KOPT-K1 (cell line): ENCODE data around the gene WDR4.
"Not testable (repeated sequence)": the region's sequence is repeated elsewhere in the genome, so short reads cannot be mapped to it uniquely, and the experiment has no call there.

Source experiments
- H3K27ac ChIP-seq: fragments of 200-600 bp; sonication (generic); 2 replicates; pipeline ENCODE4 v1.5.1; 2016; ENCODE audit warnings: antibody characterized with exemption, mild to moderate bottlenecking, low read depth, low read length; ENCODE audit not compliant: poor library complexity, severe bottlenecking
- H3K36me3 ChIP-seq: fragments of 200-600 bp; sonication (generic); 2 replicates; pipeline ENCODE4 v1.5.1; 2017; ENCODE audit warnings: antibody characterized with exemption, mild to moderate bottlenecking, low read length, moderate library complexity; ENCODE audit not compliant: insufficient read depth
- H3K9me3 ChIP-seq: fragments of 200-600 bp; sonication (generic); 2 replicates; pipeline ENCODE4 v1.5.1; 2017; ENCODE audit warnings: antibody characterized with exemption, low read length, mild to moderate bottlenecking; ENCODE audit not compliant: insufficient read depth, poor library complexity, severe bottlenecking

Gene WDR4, protein sequence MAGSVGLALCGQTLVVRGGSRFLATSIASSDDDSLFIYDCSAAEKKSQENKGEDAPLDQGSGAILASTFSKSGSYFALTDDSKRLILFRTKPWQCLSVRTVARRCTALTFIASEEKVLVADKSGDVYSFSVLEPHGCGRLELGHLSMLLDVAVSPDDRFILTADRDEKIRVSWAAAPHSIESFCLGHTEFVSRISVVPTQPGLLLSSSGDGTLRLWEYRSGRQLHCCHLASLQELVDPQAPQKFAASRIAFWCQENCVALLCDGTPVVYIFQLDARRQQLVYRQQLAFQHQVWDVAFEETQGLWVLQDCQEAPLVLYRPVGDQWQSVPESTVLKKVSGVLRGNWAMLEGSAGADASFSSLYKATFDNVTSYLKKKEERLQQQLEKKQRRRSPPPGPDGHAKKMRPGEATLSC

DNA sequence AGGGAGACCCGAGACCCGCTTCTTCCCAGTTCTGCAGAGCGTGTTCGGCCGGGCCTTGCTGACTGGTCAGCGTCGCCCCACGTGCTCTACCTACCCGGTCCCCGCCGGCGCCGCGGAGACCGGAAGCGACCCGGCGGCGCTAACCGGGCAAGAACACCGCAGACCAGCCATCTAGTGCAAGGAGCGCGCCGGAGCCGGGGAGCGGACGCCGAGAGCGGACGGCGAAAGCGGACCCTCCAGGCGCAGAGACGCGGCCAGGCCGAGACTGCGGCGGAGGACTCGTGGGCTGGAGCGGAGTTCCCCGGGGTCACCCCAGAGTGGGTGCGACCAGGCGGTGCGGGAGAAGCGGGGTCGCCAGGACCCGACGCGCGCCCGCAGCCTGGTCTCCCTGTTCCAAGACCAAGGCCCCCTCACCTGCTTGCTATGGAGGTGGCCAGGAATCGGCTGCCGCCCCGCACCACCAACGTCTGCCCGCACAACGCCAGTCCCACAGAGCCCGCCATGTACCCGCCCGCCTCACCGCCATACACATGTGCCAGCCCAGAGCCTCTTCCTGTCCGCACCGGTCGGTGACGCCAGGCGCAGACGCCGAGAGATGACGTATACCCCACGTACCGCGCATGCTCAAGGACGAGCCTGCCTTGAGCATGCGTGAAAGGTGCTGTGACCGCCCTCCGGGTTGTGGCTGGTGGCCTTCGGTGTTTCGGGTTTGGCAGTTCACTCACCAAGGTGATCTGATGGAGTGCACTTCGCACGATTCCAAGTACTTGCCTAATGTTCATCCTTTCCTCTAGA, at the start of gene WDR4:
WDR4 (minus strand) TSS at position 547 of the 795 bp plus-strand sequence; CDS start at position 503, 44 bp downstream.
- Histone ChIP-seq H3K9me3 (no peaks in the 10 kb centered on the region), H3K27ac (peak within 1 kb of the TSS; percentile 86), H3K36me3 (peaks cover 32% of the 10 kb centered on the region)

DNA sequence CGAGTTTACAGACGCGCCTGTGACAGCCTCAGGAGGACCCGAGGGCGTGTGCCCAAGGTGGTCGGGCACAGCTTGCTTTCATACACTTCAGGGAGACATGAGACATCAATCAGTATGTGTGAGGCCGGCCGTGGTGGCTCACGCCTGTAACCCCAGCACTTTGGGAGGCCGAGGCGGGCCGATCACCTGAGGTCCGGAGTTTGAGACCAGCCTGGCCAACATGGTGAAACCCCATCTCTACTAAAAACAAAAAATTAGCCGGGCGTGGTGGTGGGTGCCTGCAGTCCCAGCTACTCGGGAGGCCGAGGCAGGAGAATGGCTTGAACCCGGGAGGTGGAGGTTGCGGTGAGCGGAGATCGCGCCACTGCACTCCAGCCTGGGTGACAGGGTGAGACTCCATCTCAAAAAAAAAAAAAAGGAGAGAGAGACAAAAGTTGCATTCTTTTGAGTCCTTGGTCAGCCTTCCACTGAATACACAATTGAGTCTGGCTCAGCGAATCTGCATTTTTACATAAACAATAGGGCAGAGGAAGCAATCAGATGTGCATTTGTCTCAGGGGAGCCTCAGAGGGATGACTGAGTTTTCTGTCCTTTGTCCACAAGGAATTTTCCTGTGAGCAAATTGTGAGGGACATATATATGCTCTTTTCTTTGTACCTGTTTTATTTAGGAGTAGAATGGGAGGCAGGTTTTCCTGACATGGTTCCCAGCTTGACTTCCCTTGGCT, 48.3 kb upstream of the WDR4 start:
- H3K27ac ChIP-seq, H3K36me3 ChIP-seq, H3K9me3 ChIP-seq: not testable (repeated sequence)

DNA sequence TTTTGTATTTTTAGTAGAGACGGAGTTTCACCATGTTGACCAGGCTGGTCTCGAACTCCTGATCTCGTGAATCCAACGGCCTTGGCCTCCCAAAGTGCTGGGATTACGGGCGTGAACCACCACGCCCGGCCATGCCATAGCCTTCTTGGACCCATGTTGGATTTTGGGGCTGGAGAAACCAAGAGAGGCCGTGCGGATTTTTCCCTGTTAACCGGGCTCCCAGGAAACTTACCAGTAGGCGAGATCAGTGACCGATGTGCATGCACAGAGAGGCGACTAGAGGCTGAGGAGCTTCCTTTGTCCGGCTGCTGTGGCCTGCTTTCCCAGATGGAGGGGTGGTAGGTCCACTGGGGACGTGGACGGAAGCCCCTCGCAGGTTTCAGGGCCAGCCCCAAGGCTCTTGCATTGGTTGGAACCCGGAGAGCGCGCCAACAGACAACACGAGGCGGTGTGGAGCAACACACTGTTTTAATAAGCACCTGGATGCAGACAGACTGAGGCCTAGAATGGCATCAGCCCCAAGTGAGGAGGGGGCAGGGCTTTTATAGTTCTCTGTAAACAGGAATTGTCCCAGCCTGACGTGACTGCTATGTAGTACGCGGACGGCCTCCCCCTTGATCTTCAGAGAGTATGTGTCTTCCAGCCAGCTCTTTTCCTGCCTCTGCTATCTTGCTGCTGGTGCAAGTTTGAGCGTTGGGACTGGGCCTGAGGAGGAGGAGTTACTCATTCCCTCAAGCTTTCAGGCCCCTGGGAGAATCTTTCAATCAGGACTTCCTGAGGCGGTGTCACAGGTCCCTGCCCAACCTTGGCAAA, 46.0 kb upstream of the WDR4 start, which contains the start of gene ERVH48-1:
ERVH48-1 (minus strand) TSS at position 517 of the 813 bp plus-strand sequence. CDS start 6,624 bp downstream, outside the sequence.
- Histone ChIP-seq H3K9me3 (no peaks in the 10 kb centered on the region), H3K27ac (peak within 1 kb of the TSS; percentile 87), H3K36me3 (peaks cover 2% of the 10 kb centered on the region; the same call in 1 of the 2 replicates)

DNA sequence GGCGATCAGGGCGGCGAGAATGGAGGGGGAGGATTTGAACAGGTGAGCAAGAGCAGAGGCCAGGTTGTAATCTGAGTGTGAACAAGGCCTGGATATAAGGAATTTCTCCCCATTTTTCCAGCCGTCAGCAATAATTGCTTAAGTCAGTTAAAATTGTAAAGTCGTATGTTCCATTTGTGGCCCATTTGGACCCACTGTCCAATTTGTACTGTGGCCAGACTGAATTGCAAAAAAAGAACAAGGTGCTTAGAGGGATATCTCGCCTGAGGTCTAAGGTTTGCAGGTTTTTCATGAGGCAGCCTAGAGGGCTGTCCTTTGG, 45.1 kb upstream of the WDR4 start:
- Histone ChIP-seq H3K9me3 (no peaks in the 10 kb centered on the region), H3K27ac (peak overlapping the region; percentile 87), H3K36me3 (peaks cover 5% of the 10 kb centered on the region; the same call in 1 of the 2 replicates)

DNA sequence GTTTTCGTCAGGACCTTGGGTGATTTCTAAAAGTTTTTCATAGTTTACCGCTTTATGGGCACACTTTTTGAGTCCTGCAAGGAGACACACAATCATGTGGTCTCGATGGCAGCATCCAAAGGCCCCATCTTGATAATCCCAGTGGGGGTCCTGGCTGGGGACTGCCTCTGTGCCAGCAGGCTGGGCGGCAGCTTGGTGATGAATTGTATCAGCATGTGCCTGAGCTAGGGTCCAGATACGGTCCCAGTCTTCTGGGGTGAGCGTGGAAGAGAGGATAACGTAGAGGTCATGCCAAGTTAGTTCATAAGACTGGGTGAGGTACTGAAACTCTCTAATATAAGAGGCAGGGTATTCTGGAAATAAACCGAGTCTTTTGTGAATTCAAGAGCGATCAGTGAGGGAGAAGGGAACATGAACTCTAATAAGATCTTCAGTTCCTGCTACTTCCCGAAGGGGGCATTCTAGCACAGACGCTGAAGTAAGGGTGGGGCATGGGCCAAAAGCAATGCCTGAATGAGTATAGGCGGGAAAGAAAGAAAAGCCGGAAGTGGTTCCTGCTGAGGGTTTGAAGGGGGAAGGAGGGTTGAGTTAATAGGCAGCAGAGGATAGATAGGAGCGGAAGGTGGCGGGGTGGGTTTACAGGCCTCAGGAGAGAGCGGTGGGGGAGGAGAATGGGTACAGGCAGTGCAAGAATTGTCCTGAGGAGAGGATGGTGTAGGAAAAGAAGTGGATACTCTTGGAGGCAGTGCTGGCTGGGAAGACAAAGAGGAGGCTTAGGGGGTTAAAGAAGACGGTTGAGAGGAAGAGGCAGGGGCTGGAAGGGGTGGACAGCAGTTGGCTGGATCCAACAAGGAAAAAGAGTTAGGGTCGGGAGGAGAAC, 44.5 kb upstream of the WDR4 start:
- Histone ChIP-seq H3K27ac (peak overlapping the region; percentile 87), H3K36me3 (peaks cover 5% of the 10 kb centered on the region; the same call in 1 of the 2 replicates), H3K9me3 (no peaks in the 10 kb centered on the region)

DNA sequence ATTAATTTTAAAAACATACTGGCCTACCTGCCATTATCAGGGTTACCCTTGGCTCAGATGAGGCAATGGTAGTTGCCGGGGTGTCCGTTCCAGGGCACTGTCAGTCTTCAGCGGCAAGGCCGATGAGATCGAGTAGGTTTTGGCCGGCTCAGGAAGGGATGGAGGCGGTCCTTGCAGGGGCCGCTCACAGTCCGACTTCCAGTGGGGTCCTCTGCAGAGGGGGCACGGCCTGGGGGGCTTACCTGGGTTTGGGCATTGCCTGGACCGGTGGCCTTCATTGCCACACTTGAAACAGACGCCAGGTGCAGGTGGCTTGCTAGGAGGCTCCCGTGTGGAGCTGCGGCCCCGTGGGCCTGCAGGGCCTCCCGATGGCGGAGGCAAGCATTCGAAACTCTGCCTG, 43.6 kb upstream of the WDR4 start:
- no peaks in the 10 kb centered on the region for H3K9me3 ChIP-seq
- peaks cover 9% of the 10 kb centered on the region; the same call in 1 of the 2 replicates for H3K36me3 ChIP-seq
- peak overlapping the region; percentile 87 for H3K27ac ChIP-seq

DNA sequence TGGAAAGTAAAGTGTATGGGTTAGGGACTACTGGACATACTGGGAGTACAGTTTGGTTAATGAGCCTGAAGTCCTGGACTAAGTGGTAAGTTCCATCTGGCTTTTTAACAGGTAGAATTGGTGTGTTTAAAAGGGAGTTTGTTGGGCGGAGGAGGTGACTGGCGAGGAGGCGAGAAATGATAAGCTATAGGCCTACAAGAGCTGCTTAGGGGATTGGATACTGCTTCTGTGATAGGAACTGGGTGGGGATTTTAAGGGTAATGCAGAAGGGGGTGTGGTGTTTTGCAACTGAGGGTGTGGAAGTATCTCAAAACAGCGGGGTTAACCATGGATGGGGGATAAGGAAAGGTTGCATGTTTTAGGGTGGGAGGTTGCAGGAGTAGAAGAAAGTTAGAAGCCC, 42.6 kb upstream of the WDR4 start:
- H3K27ac ChIP-seq: no peak overlapping the region
- H3K36me3 ChIP-seq: peaks cover 13% of the 10 kb centered on the region; the same call in 1 of the 2 replicates
- no peaks in the 10 kb centered on the region for H3K9me3 ChIP-seq

DNA sequence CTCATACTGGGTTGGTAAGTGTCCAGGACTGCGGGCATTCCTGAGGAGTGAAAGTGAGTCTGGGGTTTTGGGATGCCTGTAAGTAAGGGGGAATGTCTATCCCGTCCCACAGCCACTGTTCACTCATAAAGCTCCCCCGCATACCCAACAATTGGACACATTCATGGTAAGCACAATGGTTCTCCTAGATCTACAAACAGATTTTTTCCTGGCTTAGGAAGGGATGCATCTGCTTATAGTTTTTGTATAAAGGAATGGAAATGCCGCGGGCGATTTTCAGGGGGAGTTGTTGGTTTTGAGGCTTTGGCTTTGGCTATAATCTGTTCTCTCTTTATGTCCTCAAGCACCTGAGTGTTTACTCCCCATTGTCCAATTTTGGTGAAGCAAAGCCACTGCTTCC, 39.0 kb upstream of the WDR4 start:
- Histone ChIP-seq H3K36me3 (peaks cover 13% of the 10 kb centered on the region; the same call in 1 of the 2 replicates), H3K9me3 (no peaks in the 10 kb centered on the region)

DNA sequence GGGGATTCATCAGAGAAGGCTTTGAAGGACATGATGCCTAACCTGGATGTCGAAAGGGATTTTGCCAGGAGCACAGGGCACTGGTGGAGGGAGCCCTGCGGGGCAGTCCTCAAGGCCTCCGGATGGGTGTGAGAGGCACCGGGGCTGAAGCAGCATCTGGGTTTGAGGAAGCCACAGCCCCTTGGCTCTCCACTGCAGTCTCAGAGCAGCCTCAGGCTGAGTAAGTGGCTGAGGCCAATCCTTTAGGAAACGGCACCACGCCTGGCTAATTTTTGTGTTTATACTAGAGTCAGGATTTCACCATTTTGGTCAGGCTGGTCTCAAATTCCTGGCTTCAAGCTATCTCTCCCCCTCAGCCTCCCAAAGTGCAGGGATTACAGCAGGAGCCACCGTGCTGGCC, 34.1 kb upstream of the WDR4 start:
- Histone ChIP-seq H3K27ac (no peak overlapping the region), H3K36me3 (peaks cover 46% of the 10 kb centered on the region), H3K9me3 (no peaks in the 10 kb centered on the region)

More for the DNA sequence above, 39.0 kb upstream of the WDR4 start:
- no peak overlapping the region for H3K27ac ChIP-seq

DNA sequence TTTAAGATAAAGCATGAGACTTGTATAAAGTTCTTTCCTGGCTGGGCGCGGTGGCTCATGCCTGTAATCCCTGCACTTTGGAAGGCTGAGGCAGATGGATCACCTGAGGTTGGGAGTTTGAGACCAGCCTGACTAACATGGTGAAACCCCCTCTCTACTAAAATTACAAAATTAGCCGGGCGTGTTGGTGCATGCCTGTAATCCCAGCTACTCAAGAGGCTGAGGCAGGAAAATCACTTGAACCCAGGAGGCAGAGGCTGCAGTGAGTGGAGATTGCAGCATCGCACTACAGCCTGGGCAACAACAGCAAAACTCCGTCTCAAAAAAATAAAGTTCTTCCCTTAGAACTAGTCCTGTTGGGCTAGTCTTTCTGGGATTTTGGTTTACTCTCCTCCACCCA, 32.6 kb upstream of the WDR4 start:
- H3K27ac ChIP-seq, H3K9me3 ChIP-seq: not testable (repeated sequence)
- H3K36me3 ChIP-seq: peaks cover 52% of the 10 kb centered on the region

DNA sequence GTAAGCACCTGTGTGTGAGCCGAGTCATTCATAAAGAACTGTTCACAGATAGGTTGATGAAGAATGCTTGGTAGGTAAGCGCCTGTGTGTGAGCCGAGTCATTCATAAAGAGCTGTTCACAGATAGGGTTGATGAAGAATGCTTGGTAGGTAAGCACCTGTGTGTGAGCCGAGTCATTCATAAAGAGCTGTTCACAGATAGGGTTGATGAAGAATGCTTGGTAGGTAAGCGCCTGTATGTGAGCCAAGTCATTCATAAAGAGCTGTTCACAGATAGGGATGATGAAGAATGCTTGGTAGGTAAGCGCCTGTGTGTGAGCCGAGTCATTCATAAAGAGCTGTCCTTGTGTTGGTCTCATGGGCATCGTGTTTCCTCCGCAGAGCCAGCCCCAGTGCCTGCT, 29.1 kb upstream of the WDR4 start:
- not testable (repeated sequence) for H3K27ac ChIP-seq, H3K9me3 ChIP-seq
- peaks cover 84% of the 10 kb centered on the region for H3K36me3 ChIP-seq

DNA sequence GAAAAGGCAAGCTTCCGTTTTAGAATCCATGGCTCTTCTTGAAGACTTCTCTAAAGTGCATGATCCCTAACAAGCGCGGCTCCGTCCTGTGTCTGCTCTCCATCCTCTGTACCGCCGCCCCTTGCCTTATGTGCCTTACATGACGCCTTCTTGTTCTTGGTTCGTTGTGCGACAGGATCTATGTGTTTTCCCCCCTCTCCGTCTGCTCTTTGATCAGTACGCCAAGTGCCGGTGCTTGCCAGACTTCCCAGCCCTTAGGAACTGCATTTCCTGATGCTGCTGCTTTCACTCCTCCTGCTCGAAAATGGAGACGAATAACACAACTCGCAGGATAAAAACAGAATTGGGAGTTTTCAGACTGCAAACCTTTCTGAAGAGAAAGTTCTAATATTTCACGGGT, 26.9 kb upstream of the WDR4 start:
- Histone ChIP-seq H3K36me3 (peaks cover 91% of the 10 kb centered on the region), H3K9me3 (peaks cover 8% of the 10 kb centered on the region), H3K27ac (no peak overlapping the region)

DNA sequence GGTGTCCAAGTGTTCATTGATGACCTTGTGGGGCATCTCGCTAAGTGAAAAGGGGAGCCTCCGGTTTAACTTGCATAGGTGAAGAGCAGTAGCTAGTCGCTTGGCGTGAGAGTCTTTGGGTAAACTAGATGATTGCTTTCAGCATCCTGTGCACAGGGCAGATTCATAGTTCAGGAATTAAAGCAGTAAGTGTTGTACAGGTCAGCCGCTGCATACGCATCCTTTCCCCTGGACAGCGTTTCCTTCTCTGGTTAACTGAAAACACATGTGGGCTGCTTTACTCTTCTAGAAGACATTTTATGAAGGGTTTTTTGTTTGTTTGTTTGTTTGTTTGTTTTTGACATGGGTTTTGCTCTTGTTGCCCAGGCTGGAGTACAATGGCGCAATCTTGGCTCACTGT, 25.9 kb upstream of the WDR4 start:
- H3K9me3 ChIP-seq: peaks cover 8% of the 10 kb centered on the region
- no peak overlapping the region for H3K27ac ChIP-seq
- peaks cover 89% of the 10 kb centered on the region for H3K36me3 ChIP-seq
